HEK293 (cell line): Measurements from ENCODE around the gene DEFB129.

ENCODE experiments used
- CTCF ChIA-PET: fragments of 350-600 bp; formaldehyde crosslinking; extraction: SDS; loops from one replicate; lab custom pipeline; 2021; ENCODE audit warnings: antibody characterized with exemption; lab: Yijun Ruan, JAX
- POLR2A ChIA-PET: fragments of 300-600 bp; formaldehyde crosslinking; extraction: SDS; loops from one replicate; lab custom pipeline; 2020; ENCODE audit warnings: antibody characterized with exemption, inconsistent platforms; lab: Yijun Ruan, JAX
- H3K27ac ChIP-seq: fragments of 200-500 bp; sonication (Bioruptor generic); 2 replicates; pipeline ENCODE4 v1.5.1; 2014; ENCODE audit warnings: low read depth, low read length, control low read depth, inconsistent platforms; ENCODE audit errors: extremely low read depth
- H3K36me3 ChIP-seq, 2 experiments: fragments of 200-500 bp in 1 of 2; sonication (Bioruptor generic) in 1 of 2; 1 replicate in 1 of 2; 2 replicates in 1 of 2; pipeline ENCODE4 v1.5.1; 2014 to 2017; ENCODE audit warnings: inconsistent platforms in 2 of 2, low read length in 2 of 2; ENCODE audit not compliant: control insufficient read depth in 2 of 2, insufficient read depth in 1 of 2
- H3K4me1 ChIP-seq: fragments of 200-500 bp; sonication (Bioruptor generic); 2 replicates; pipeline ENCODE4 v1.5.1; 2014; ENCODE audit warnings: mild to moderate bottlenecking, low read length, inconsistent platforms; ENCODE audit not compliant: control insufficient read depth, insufficient read depth
- H3K4me3 ChIP-seq: 2 replicates; pipeline ENCODE4 v1.5.1; 2011; ENCODE audit warnings: low read depth, mild to moderate bottlenecking, control low read depth, low read length, moderate library complexity
- H3K9me3 ChIP-seq: fragments of 200-500 bp; sonication (Bioruptor generic); 2 replicates; pipeline ENCODE4 v1.5.1; 2014; ENCODE audit warnings: low read depth, low read length, inconsistent platforms; ENCODE audit not compliant: control insufficient read depth, insufficient read depth
- KLF10 ChIP-seq: fragments of 450-650 bp; IDR thresholded peaks from 2 replicates; pipeline ENCODE4 v1.5.1; 2018; ENCODE audit warnings: missing biosample characterization, mild to moderate bottlenecking, missing genetic modification characterization
- OVOL3 ChIP-seq: fragments of 450-650 bp; formaldehyde crosslinking; IDR thresholded peaks from 2 replicates; pipeline ENCODE4 v1.5.1; 2016; ENCODE audit warnings: missing biosample characterization, missing genetic modification characterization
- SCRT1 ChIP-seq: fragments of 450-650 bp; formaldehyde crosslinking; IDR thresholded peaks from 2 replicates; pipeline ENCODE4 v1.5.1; 2016; ENCODE audit warnings: missing biosample characterization, missing genetic modification characterization, borderline replicate concordance
- TRIM28 ChIP-seq: IDR thresholded peaks from 2 replicates; pipeline ENCODE4 v1.6.1; 2011; ENCODE audit warnings: low read length, control low read depth, borderline replicate concordance
- ZBTB1 ChIP-seq: fragments of 450-650 bp; formaldehyde crosslinking; IDR thresholded peaks from 2 replicates; pipeline ENCODE4 v1.5.1; 2016; ENCODE audit warnings: missing biosample characterization, missing genetic modification characterization
- ZFP3 ChIP-seq: fragments of 450-650 bp; formaldehyde crosslinking; IDR thresholded peaks from 2 replicates; pipeline ENCODE4 v1.5.1; 2016; ENCODE audit warnings: low read depth, missing biosample characterization, missing genetic modification characterization
- ZNF157 ChIP-seq: fragments of 450-650 bp; formaldehyde crosslinking; IDR thresholded peaks from 2 replicates; pipeline ENCODE4 v1.5.1; 2016; ENCODE audit warnings: missing biosample characterization, missing genetic modification characterization
- ZNF239 ChIP-seq: fragments of 450-650 bp; formaldehyde crosslinking; IDR thresholded peaks from 2 replicates; pipeline ENCODE4 v1.5.1; 2016; ENCODE audit warnings: missing biosample characterization, missing genetic modification characterization
- ZNF24 ChIP-seq: fragments of 450-650 bp; formaldehyde crosslinking; IDR thresholded peaks from 2 replicates; pipeline ENCODE4 v1.5.1; 2016; ENCODE audit warnings: missing biosample characterization, missing genetic modification characterization
- ZNF394 ChIP-seq: fragments of 450-650 bp; formaldehyde crosslinking; IDR thresholded peaks from 2 replicates; pipeline ENCODE4 v1.5.1; 2016; ENCODE audit warnings: missing biosample characterization, missing genetic modification characterization, mild to moderate bottlenecking, moderate library complexity, borderline replicate concordance
- ZNF404 ChIP-seq: fragments of 450-650 bp; formaldehyde crosslinking; IDR thresholded peaks from 2 replicates; pipeline ENCODE4 v1.5.1; 2017; ENCODE audit warnings: missing biosample characterization, missing genetic modification characterization
- ZNF426 ChIP-seq: fragments of 450-650 bp; formaldehyde crosslinking; IDR thresholded peaks from 2 replicates; pipeline ENCODE4 v1.5.1; 2017; ENCODE audit warnings: missing biosample characterization, missing genetic modification characterization, mild to moderate bottlenecking, inconsistent platforms, moderate library complexity
- ZNF544 ChIP-seq: fragments of 450-650 bp; formaldehyde crosslinking; IDR thresholded peaks from 2 replicates; pipeline ENCODE4 v1.5.0; 2017; ENCODE audit warnings: missing biosample characterization, missing genetic modification characterization
- ZNF585B ChIP-seq: fragments of 450-650 bp; formaldehyde crosslinking; IDR thresholded peaks from 2 replicates; pipeline ENCODE4 v1.5.1; 2016; ENCODE audit warnings: missing biosample characterization, missing genetic modification characterization
- ZNF626 ChIP-seq: fragments of 450-650 bp; sonication (Bioruptor Pico); formaldehyde crosslinking; IDR thresholded peaks from 2 replicates; pipeline ENCODE4 v1.5.1; 2018; ENCODE audit warnings: missing biosample characterization, missing genetic modification characterization, inconsistent platforms
- ZNF654 ChIP-seq: fragments of 450-650 bp; formaldehyde crosslinking; IDR thresholded peaks from 2 replicates; pipeline ENCODE4 v1.5.1; 2016; ENCODE audit warnings: low read depth, missing biosample characterization, missing genetic modification characterization
- ZSCAN16 ChIP-seq: fragments of 450-650 bp; formaldehyde crosslinking; IDR thresholded peaks from 2 replicates; pipeline ENCODE4 v1.5.1; 2016; ENCODE audit warnings: missing biosample characterization, missing genetic modification characterization
- ZSCAN30 ChIP-seq: fragments of 450-650 bp; IDR thresholded peaks from 2 replicates; pipeline ENCODE4 v1.5.1; 2018; ENCODE audit warnings: missing biosample characterization, mild to moderate bottlenecking, missing genetic modification characterization, moderate library complexity
- TF ChIP-seq, protein P1 (sequence below): fragments of 450-650 bp; formaldehyde crosslinking; IDR thresholded peaks from 2 replicates; pipeline ENCODE4 v1.5.1; 2016; ENCODE audit warnings: missing biosample characterization, missing genetic modification characterization, borderline replicate concordance
- TF ChIP-seq, protein P2 (sequence below): fragments of 450-650 bp; formaldehyde crosslinking; IDR thresholded peaks from 2 replicates; pipeline ENCODE4 v1.5.1; 2017; ENCODE audit warnings: missing biosample characterization, missing genetic modification characterization
- TF ChIP-seq, protein P3 (sequence below): sonication (generic); formaldehyde crosslinking; IDR thresholded peaks from 2 replicates; pipeline ENCODE4 v1.8.1; 2022; ENCODE audit warnings: mild to moderate bottlenecking, moderate library complexity, missing genetic modification reagents
- TF ChIP-seq, protein P4 (sequence below): fragments of 450-650 bp; formaldehyde crosslinking; IDR thresholded peaks from 2 replicates; pipeline ENCODE4 v1.5.1; 2016; ENCODE audit warnings: missing biosample characterization, missing genetic modification characterization
- TF ChIP-seq, protein P5 (sequence below): fragments of 450-650 bp; formaldehyde crosslinking; IDR thresholded peaks from 2 replicates; pipeline ENCODE4 v1.5.1; 2016; ENCODE audit warnings: missing biosample characterization, missing genetic modification characterization, low read depth
- TF ChIP-seq, protein P6 (sequence below): fragments of 450-650 bp; formaldehyde crosslinking; IDR thresholded peaks from 2 replicates; pipeline ENCODE4 v1.5.1; 2016; ENCODE audit warnings: missing biosample characterization, missing genetic modification characterization
- TF ChIP-seq, protein P7 (sequence below): fragments of 450-650 bp; formaldehyde crosslinking; IDR thresholded peaks from 2 replicates; pipeline ENCODE4 v1.5.1; 2017; ENCODE audit warnings: missing biosample characterization, missing genetic modification characterization
- TF ChIP-seq, protein P8 (sequence below): IDR thresholded peaks from 2 replicates; pipeline ENCODE4 v1.6.1; 2011; ENCODE audit warnings: mild to moderate bottlenecking, low read depth, low read length, borderline replicate concordance

The DEFB129 gene

DNA sequence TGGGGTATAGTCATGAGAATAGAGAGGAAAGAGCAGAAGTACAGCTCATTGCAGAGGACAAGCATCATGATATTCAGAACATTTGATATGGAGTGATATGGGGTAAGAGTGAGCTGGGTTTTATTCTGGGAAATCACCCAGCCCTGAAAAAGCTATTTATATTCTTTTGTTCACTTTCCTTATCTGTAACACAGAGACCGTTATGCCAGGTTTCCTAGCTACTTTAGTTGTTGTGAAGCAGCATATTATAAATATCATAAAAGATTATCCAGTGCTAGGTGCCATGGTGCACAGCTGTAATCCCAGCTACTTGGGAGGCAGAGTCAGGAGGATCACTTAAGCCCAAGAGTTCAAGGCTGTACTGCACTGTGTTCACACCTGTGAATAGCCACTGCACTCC lies 9.8 kb upstream of the DEFB129 start (continued):
- TF ChIP-seq ZNF239 (tag by site-specific recombination) (no peak), ZNF626 (tag by site-specific recombination) (no peak), KLF10 (no peak), ZFP3 (tag by site-specific recombination) (no peak), ZBTB1 (tag by site-specific recombination) (no peak), SCRT1 (tag by site-specific recombination) (no peak), ZSCAN30 (tag by site-specific recombination) (no peak), OVOL3 (no peak)
- TF ChIP-seq, protein P1, sequence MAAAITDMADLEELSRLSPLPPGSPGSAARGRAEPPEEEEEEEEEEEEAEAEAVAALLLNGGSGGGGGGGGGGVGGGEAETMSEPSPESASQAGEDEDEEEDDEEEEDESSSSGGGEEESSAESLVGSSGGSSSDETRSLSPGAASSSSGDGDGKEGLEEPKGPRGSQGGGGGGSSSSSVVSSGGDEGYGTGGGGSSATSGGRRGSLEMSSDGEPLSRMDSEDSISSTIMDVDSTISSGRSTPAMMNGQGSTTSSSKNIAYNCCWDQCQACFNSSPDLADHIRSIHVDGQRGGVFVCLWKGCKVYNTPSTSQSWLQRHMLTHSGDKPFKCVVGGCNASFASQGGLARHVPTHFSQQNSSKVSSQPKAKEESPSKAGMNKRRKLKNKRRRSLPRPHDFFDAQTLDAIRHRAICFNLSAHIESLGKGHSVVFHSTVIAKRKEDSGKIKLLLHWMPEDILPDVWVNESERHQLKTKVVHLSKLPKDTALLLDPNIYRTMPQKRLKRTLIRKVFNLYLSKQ = no peak
- TF ChIP-seq, protein P2, sequence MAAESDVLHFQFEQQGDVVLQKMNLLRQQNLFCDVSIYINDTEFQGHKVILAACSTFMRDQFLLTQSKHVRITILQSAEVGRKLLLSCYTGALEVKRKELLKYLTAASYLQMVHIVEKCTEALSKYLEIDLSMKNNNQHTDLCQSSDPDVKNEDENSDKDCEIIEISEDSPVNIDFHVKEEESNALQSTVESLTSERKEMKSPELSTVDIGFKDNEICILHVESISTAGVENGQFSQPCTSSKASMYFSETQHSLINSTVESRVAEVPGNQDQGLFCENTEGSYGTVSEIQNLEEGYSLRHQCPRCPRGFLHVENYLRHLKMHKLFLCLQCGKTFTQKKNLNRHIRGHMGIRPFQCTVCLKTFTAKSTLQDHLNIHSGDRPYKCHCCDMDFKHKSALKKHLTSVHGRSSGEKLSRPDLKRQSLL = no peak
- TF ChIP-seq, protein P3, sequence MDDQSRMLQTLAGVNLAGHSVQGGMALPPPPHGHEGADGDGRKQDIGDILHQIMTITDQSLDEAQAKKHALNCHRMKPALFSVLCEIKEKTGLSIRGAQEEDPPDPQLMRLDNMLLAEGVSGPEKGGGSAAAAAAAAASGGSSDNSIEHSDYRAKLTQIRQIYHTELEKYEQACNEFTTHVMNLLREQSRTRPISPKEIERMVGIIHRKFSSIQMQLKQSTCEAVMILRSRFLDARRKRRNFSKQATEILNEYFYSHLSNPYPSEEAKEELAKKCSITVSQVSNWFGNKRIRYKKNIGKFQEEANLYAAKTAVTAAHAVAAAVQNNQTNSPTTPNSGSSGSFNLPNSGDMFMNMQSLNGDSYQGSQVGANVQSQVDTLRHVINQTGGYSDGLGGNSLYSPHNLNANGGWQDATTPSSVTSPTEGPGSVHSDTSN (CRISPR knock-in tag) = no peak
- TF ChIP-seq, all 188 proteins: peak for 0

DNA sequence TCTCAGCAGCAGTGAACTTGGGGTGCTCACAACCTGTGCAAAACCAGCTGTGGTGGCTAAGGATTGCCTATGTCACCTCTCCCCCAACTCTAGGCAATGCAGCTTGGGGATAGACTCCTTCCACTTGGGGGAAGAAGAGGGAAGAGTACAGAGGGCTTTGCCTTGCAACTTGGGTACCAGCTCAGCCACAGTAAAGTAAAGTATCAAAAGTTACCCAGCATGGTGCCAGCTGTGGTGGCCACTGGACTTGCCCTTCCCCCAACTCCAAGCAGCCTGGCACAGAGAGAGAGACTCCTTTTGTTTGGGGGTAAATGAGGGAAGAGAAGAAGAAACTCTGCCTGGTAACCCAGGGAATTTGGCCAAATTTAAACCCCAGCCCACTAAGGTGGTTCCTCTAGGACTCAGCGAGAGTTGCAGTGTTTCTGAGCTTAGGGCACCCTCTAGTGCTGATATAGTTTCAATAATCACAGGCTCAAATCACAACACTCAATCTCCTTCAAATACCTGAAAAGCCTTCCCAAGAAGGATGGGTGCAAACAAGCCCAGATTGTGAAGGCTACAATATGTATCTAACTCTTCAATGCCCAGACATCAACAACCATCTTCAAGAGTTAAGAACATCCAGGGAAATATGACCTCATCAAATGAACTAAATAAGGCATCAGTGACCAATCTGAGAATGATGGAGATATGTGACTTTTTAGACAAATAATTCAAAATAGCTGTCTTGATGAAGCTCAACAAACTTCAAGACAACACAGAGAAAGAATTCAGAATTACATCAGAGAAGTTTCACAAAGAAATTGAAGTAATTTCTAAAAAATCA lies 7.6 kb upstream of the DEFB129 start:
- CTCF ChIA-PET = interaction anchor here (0.6 to 1.8 kb wide), 12 partner anchors 9 to 402 kb away, joined by 3 to 16 read pairs (median 4); no protein-coding TSS in a partner anchor
- no peak overlapping the region for H3K27ac ChIP-seq
- POLR2A ChIA-PET = no interaction called here
- no peaks in the 10 kb centered on the region for H3K36me3 ChIP-seq
- no peaks in the 10 kb centered on the region for H3K9me3 ChIP-seq
- H3K4me3 ChIP-seq = no peak overlapping the region
- H3K4me1 ChIP-seq = no peaks in the 10 kb centered on the region
- no peak for TF ChIP-seq TRIM28
- TF ChIP-seq, protein P4, sequence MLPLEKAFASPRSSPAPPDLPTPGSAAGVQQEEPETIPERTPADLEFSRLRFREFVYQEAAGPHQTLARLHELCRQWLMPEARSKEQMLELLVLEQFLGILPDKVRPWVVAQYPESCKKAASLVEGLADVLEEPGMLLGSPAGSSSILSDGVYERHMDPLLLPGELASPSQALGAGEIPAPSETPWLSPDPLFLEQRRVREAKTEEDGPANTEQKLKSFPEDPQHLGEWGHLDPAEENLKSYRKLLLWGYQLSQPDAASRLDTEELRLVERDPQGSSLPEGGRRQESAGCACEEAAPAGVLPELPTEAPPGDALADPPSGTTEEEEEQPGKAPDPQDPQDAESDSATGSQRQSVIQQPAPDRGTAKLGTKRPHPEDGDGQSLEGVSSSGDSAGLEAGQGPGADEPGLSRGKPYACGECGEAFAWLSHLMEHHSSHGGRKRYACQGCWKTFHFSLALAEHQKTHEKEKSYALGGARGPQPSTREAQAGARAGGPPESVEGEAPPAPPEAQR (tag by site-specific recombination) = no peak
- TF ChIP-seq ZNF394 (tag by site-specific recombination) = no peak
- no peak for TF ChIP-seq ZNF544 (tag by site-specific recombination)
- TF ChIP-seq ZSCAN16 (tag by site-specific recombination) = no peak
- no peak for TF ChIP-seq ZNF24 (tag by site-specific recombination)
- TF ChIP-seq ZNF157 = no peak
- TF ChIP-seq, protein P5, sequence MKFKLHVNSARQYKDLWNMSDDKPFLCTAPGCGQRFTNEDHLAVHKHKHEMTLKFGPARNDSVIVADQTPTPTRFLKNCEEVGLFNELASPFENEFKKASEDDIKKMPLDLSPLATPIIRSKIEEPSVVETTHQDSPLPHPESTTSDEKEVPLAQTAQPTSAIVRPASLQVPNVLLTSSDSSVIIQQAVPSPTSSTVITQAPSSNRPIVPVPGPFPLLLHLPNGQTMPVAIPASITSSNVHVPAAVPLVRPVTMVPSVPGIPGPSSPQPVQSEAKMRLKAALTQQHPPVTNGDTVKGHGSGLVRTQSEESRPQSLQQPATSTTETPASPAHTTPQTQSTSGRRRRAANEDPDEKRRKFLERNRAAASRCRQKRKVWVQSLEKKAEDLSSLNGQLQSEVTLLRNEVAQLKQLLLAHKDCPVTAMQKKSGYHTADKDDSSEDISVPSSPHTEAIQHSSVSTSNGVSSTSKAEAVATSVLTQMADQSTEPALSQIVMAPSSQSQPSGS (tag by site-specific recombination) = peak; percentile 62
- no peak for TF ChIP-seq ZNF585B
- TF ChIP-seq ZNF426 = no peak
- TF ChIP-seq, protein P6, sequence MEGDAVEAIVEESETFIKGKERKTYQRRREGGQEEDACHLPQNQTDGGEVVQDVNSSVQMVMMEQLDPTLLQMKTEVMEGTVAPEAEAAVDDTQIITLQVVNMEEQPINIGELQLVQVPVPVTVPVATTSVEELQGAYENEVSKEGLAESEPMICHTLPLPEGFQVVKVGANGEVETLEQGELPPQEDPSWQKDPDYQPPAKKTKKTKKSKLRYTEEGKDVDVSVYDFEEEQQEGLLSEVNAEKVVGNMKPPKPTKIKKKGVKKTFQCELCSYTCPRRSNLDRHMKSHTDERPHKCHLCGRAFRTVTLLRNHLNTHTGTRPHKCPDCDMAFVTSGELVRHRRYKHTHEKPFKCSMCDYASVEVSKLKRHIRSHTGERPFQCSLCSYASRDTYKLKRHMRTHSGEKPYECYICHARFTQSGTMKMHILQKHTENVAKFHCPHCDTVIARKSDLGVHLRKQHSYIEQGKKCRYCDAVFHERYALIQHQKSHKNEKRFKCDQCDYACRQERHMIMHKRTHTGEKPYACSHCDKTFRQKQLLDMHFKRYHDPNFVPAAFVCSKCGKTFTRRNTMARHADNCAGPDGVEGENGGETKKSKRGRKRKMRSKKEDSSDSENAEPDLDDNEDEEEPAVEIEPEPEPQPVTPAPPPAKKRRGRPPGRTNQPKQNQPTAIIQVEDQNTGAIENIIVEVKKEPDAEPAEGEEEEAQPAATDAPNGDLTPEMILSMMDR (tag by site-specific recombination) = peak; percentile 75
- TF ChIP-seq, protein P7, sequence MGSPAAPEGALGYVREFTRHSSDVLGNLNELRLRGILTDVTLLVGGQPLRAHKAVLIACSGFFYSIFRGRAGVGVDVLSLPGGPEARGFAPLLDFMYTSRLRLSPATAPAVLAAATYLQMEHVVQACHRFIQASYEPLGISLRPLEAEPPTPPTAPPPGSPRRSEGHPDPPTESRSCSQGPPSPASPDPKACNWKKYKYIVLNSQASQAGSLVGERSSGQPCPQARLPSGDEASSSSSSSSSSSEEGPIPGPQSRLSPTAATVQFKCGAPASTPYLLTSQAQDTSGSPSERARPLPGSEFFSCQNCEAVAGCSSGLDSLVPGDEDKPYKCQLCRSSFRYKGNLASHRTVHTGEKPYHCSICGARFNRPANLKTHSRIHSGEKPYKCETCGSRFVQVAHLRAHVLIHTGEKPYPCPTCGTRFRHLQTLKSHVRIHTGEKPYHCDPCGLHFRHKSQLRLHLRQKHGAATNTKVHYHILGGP (tag by site-specific recombination) = no peak
- peak; percentile 87 for TF ChIP-seq ZNF654
- TF ChIP-seq, protein P8, sequence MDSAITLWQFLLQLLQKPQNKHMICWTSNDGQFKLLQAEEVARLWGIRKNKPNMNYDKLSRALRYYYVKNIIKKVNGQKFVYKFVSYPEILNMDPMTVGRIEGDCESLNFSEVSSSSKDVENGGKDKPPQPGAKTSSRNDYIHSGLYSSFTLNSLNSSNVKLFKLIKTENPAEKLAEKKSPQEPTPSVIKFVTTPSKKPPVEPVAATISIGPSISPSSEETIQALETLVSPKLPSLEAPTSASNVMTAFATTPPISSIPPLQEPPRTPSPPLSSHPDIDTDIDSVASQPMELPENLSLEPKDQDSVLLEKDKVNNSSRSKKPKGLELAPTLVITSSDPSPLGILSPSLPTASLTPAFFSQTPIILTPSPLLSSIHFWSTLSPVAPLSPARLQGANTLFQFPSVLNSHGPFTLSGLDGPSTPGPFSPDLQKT = no peak
- no peak for TF ChIP-seq ZNF404 (tag by site-specific recombination)
